Activated CD8-positive, alpha-beta memory T cell treated with anti-CD3 and anti-CD28 coated beads for 4 hours (primary cell): ENCODE data around the gene ATRAID.

Experiments used
- DNase-seq, 2 donors: peaks; one replicate each; pipeline ENCODE4 v3.0.0-alpha.2; 2020; ENCODE audit warnings: low read depth in 2 of 2

The ATRAID gene

GRCh38 chr2:27250652-27251379, 39.0 kb downstream of the ATRAID start:
- DNase-seq, result no peak

- DNase-seq, result no peak
These were observed 39.9 kb downstream of the ATRAID start for GRCh38 chr2:27251766-27252165.

- DNase-seq, result no peak
These were observed 43.3 kb downstream of the ATRAID start for GRCh38 chr2:27255187-27255586.

GRCh38 chr2:27255660-27256059, 43.8 kb downstream of the ATRAID start:
- DNase-seq, result no peak

GRCh38 chr2:27256855-27257454, 45.1 kb downstream of the ATRAID start:
- no peak for DNase-seq

GRCh38 chr2:27258051-27258450, 46.2 kb downstream of the ATRAID start:
- DNase-seq, result no peak

- DNase-seq, result no peak
These were observed 49.5 kb downstream of the ATRAID start for GRCh38 chr2:27261241-27261925.

- DNase-seq, result no peak
These were observed 50.1 kb downstream of the ATRAID start for GRCh38 chr2:27261926-27262298.

- peak; percentile 35 to 42 for DNase-seq
These were observed 50.8 kb downstream of the ATRAID start, which contains the start of gene SLC30A3 for GRCh38 chr2:27262379-27263286. TSS of gene SLC30A3 (minus strand) at chr2:27263047. CDS start at chr2:27262906, 141 bp downstream.

- no peak for DNase-seq
These were observed 51.7 kb downstream of the ATRAID start for GRCh38 chr2:27263287-27264252.

GRCh38 chr2:27264253-27264752, 52.5 kb downstream of the ATRAID start:
- DNase-seq, result no peak

- peak; percentile 20 to 22 for DNase-seq
These were observed 53.1 kb downstream of the ATRAID start for GRCh38 chr2:27264753-27265535.

GRCh38 chr2:27265536-27265870, 53.7 kb downstream of the ATRAID start:
- no peak for DNase-seq
